Endothelial cell of umbilical vein (primary cell): ENCODE measurements around the gene FNBP1. TPM values are rescaled to one million over a fixed set of nuclear protein-coding genes. Genes with fewer than 3 reads are reported as not detected.

Source experiments
- BruUV-seq: library from RNA; stranded (reverse); fragments of 400-500 nt; replicated peaks from 2 replicates; lab custom pipeline; 2021; lab: Mats Ljungman, UMichigan
- CTCF ChIA-PET: fragments of 300-600, 350-600 bp; sonication (Branson Sonifier 250); formaldehyde crosslinking; loops from one replicate; lab custom pipeline; 2021; ENCODE audit warnings: antibody characterized with exemption, inconsistent platforms; lab: Charles Lee
- POLR2A ChIA-PET: fragments of 300-600, 350-600 bp; sonication (Branson Sonifier 250); formaldehyde crosslinking; loops from one replicate; lab custom pipeline; 2021; ENCODE audit warnings: antibody characterized with exemption, inconsistent platforms; lab: Charles Lee
- DNase-seq: peaks from one replicate; pipeline ENCODE4 v3.0.0-alpha.2; 2011; ENCODE audit warnings: low read depth, low spot score
- FAIRE-seq: peaks from 2 replicates; lab custom pipeline; 2011; peaks lifted over from hg19 to GRCh38; lab: Jason Lieb, UNC
- H2AFZ ChIP-seq: 2 replicates; pipeline ENCODE4 v1.6.0; 2012; ENCODE audit warnings: low read depth, low read length, control low read depth, inconsistent platforms
- H3K27ac ChIP-seq: 2 replicates; pipeline ENCODE4 v1.5.1; 2011; ENCODE audit warnings: low read depth, mild to moderate bottlenecking, control low read depth, low read length, moderate library complexity; ENCODE audit not compliant: insufficient read depth
- H3K27me3 ChIP-seq, 2 experiments: 2 replicates each; pipeline versions ENCODE4 v1.6.0 to v1.6.1; 2011; ENCODE audit warnings: low read length in 2 of 2, mixed read lengths in 1 of 2; ENCODE audit not compliant: control insufficient read depth in 2 of 2, insufficient read depth in 2 of 2
- H3K36me3 ChIP-seq, 2 experiments: 2 replicates in 1 of 2; 3 replicates in 1 of 2; pipeline ENCODE4 v1.5.1; 2011; ENCODE audit warnings: low read length in 2 of 2, mild to moderate bottlenecking in 1 of 2, moderate library complexity in 1 of 2; ENCODE audit not compliant: control insufficient read depth in 2 of 2, insufficient read depth in 2 of 2; ENCODE audit errors: extremely low read depth in 1 of 2
- H3K4me1 ChIP-seq: 3 replicates; pipeline ENCODE4 v1.5.1; 2011; ENCODE audit warnings: mild to moderate bottlenecking, low read length; ENCODE audit not compliant: control insufficient read depth, insufficient read depth; ENCODE audit errors: extremely low read depth
- H3K4me2 ChIP-seq: 2 replicates; pipeline ENCODE4 v1.6.1; 2011; ENCODE audit warnings: low read length, control low read depth, mixed read lengths; ENCODE audit not compliant: insufficient read depth
- H3K4me3 ChIP-seq, 3 experiments: fragments of 200-600 bp in 1 of 3; sonication (generic), shearing (Covaris generic) in 1 of 3; replicated peaks in 1 of 3; 2 replicates each; pipeline ENCODE4 v1.5.1; 2011 to 2016; ENCODE audit warnings: control low read depth in 3 of 3, low read length in 3 of 3, mild to moderate bottlenecking in 2 of 3, inconsistent platforms in 1 of 3, low read depth in 1 of 3, moderate library complexity in 1 of 3; ENCODE audit not compliant: insufficient read depth in 1 of 3
- H3K79me2 ChIP-seq: 2 replicates; pipeline ENCODE4 v1.6.0; 2012; ENCODE audit warnings: low read length, inconsistent platforms; ENCODE audit not compliant: control insufficient read depth, insufficient read depth
- H3K9ac ChIP-seq: replicated peaks from 2 replicates; pipeline ENCODE3; 2011; ENCODE audit warnings: low read length, control low read depth; ENCODE audit not compliant: insufficient read depth; ENCODE audit errors: extremely low read depth
- H3K9me1 ChIP-seq: replicated peaks from 3 replicates; pipeline ENCODE4 v1.6.0; 2011; ENCODE audit warnings: mild to moderate bottlenecking, low read length; ENCODE audit not compliant: control insufficient read depth, insufficient read depth; ENCODE audit errors: extremely low read depth
- H3K9me3 ChIP-seq: replicated peaks from 2 replicates; pipeline ENCODE4 v1.5.1; 2012; ENCODE audit warnings: low read length, inconsistent platforms; ENCODE audit not compliant: control insufficient read depth, insufficient read depth
- H4K20me1 ChIP-seq: replicated peaks from 2 replicates; pipeline ENCODE3; 2011; ENCODE audit warnings: mild to moderate bottlenecking, low read length; ENCODE audit not compliant: control insufficient read depth, insufficient read depth; ENCODE audit errors: extremely low read depth
- CTCF ChIP-seq, 2 donors: IDR thresholded peaks; 1 replicate in 1 of 2; 2 replicates in 1 of 2; pipeline ENCODE4 v1.5.1; 2011; ENCODE audit warnings: low read length in 2 of 2, mild to moderate bottlenecking in 2 of 2, moderate library complexity in 2 of 2, control low read depth in 1 of 2, inconsistent platforms in 1 of 2, low read depth in 1 of 2; ENCODE audit not compliant: insufficient read depth in 1 of 2; ENCODE audit errors: extremely low read depth in 1 of 2
- GATA2 ChIP-seq: IDR thresholded peaks from 2 replicates; pipeline ENCODE4 v1.7.0; 2011; ENCODE audit warnings: low read depth, mild to moderate bottlenecking, moderate library complexity, mixed read lengths, low read length; ENCODE audit not compliant: insufficient read length, insufficient read depth
- JUN ChIP-seq: IDR thresholded peaks from 2 replicates; pipeline ENCODE4 v1.6.1; 2011; ENCODE audit warnings: borderline replicate concordance, low read depth; ENCODE audit not compliant: insufficient read length, insufficient read depth
- MAX ChIP-seq: IDR thresholded peaks from 2 replicates; pipeline ENCODE4 v1.6.1; 2011; ENCODE audit not compliant: insufficient read depth, insufficient read length
- POLR2A ChIP-seq: IDR thresholded peaks from 2 replicates; pipeline ENCODE4 v1.6.1; 2012; ENCODE audit warnings: low read depth, mild to moderate bottlenecking, control low read depth, low read length
- POLR2AphosphoS5 ChIP-seq: IDR thresholded peaks from 2 replicates; pipeline ENCODE4 v1.6.1; 2012; ENCODE audit warnings: low read depth, mild to moderate bottlenecking, control low read depth, low read length, moderate library complexity; ENCODE audit not compliant: insufficient read depth
- dilution Hi-C: fragments of 300-500 bp; cut with MboI; formaldehyde crosslinking; loops from one replicate; pipeline ENCODE4 v1.15.0; 2019; ENCODE audit warnings: low sequenced_read_pairs; ENCODE audit not compliant: extremely low pct_ligation_motif_present
- intact Hi-C: fragments of 100-400 bp; cut with micrococcal nuclease; formaldehyde crosslinking; loops from one replicate; pipeline ENCODE4 v1.10.0; 2022
- polyA plus RNA-seq, 4 experiments: library from polyadenylated mRNA; depleted of rRNA in 3 of 4; stranded (reverse) in 3 of 4; unstranded in 1 of 4; fragments of >200 nt; gene quantifications; 2 replicates each; pipeline versions ENCODE4 v1.2.1 to v1.2.3, GENCODE V29; 2011 to 2012; ENCODE audit warnings: missing spikeins in 1 of 4
- total RNA-seq: library from RNA; stranded (reverse); gene quantifications from 2 replicates; pipeline ENCODE4 v1.2.3, GENCODE V29; 2021

The FNBP1 gene
- total and polyA plus RNA-seq, 2 donors (not counting 3 experiments of a cell fraction or from before 2014, with no cell fraction given), result 10.9 to 43.9 TPM

GRCh38 chr9:130078547-130078946 lies 35.6 kb upstream of the FNBP1 start:
- DNase-seq (no peak), FAIRE-seq (no peak)
- Histone ChIP-seq H3K36me3 (peaks cover 9 to 26% of the 10 kb centered on the region in 2 experiments), H3K4me3 (no peak overlapping the region), H3K9ac (no peak overlapping the region), H3K4me1 (peaks cover 20% of the 10 kb centered on the region), H3K9me1 (no peaks in the 10 kb centered on the region), H3K27ac (no peak overlapping the region), H3K4me2 (no peak overlapping the region), H3K27me3 (no peaks in the 10 kb centered on the region), H3K79me2 (peaks cover 5% of the 10 kb centered on the region), H2AFZ (no peak overlapping the region), H3K9me3 (no peaks in the 10 kb centered on the region), H4K20me1 (no peaks in the 10 kb centered on the region)
- BruUV-seq, result no TSS peak
- TF ChIP-seq CTCF (IDR thresholded peaks at IDR 0.05; ENCODE audit: extremely low read depth in 1 of 2, insufficient read depth in 1 of 2, low read depth in 1 of 2, low read length in 2 of 2), result no peak
- no peak for TF ChIP-seq JUN
- TF ChIP-seq MAX, result no peak
- TF ChIP-seq POLR2AphosphoS5, result no peak
- dilution Hi-C loops (no loop called here), intact Hi-C loops (no loop called here)
- ChIA-PET POLR2A (no interaction called here), CTCF (interaction anchor here (1.0 kb wide), 1 partner anchor 10 kb away, joined by 3 read pairs; no protein-coding TSS in a partner anchor)

GRCh38 chr9:130073373-130073772 lies 30.4 kb upstream of the FNBP1 start:
- BruUV-seq, result no TSS peak
- intact Hi-C loops, result no loop called here
- peaks cover 33% of the 10 kb centered on the region for H3K4me1 ChIP-seq
- peak; percentile 94 for DNase-seq
- H3K79me2 ChIP-seq, result peaks cover 31% of the 10 kb centered on the region
- dilution Hi-C loops, result no loop called here
- H2AFZ ChIP-seq, result no peak overlapping the region
- H3K4me2 ChIP-seq, result peak overlapping the region; percentile 29
- H3K4me3 ChIP-seq, result no peak overlapping the region
- H3K36me3 ChIP-seq, result peaks cover 0 to 7% of the 10 kb centered on the region in 2 experiments
- no peaks in the 10 kb centered on the region for H4K20me1 ChIP-seq
- H3K27me3 ChIP-seq, result no peaks in the 10 kb centered on the region
- POLR2A ChIA-PET, result no interaction called here
- H3K9me3 ChIP-seq, result no peaks in the 10 kb centered on the region
- peak overlapping the region; percentile 88 for H3K27ac ChIP-seq
- H3K9me1 ChIP-seq, result no peaks in the 10 kb centered on the region
- peak overlapping the region; percentile 22 for H3K9ac ChIP-seq
- FAIRE-seq, result peak; percentile 89
- CTCF ChIA-PET, result interaction anchor here (0.8 to 1.2 kb wide), 3 partner anchors 16 to 188 kb away, joined by 3 to 4 read pairs (median 3); partner anchors contain the start of gene GPR107
- no peak for TF ChIP-seq JUN
- TF ChIP-seq POLR2AphosphoS5, result no peak
- peak; percentile 88 for TF ChIP-seq GATA2
- no peak for TF ChIP-seq POLR2A
